Neural progenitor cell (in vitro differentiated cells): Measurements from ENCODE around the gene CNTN3.

Experiments used
- EZH2 ChIP-seq: fragments of 200-600 bp; sonication (generic); IDR thresholded peaks from 2 replicates; pipeline ENCODE4 v1.6.1; 2017; ENCODE audit warnings: antibody characterized with exemption, mild to moderate bottlenecking, moderate library complexity
- EZH2phosphoT487 ChIP-seq: fragments of 200-600 bp; sonication (generic); IDR thresholded peaks from 2 replicates; pipeline ENCODE4 v1.6.1; 2017; ENCODE audit warnings: antibody characterized with exemption
- TF ChIP-seq, protein P1 (sequence below): fragments of 200-600 bp; sonication (generic); IDR thresholded peaks from 2 replicates; pipeline ENCODE4 v1.5.1; 2017; ENCODE audit warnings: antibody characterized with exemption, mild to moderate bottlenecking

DNA sequence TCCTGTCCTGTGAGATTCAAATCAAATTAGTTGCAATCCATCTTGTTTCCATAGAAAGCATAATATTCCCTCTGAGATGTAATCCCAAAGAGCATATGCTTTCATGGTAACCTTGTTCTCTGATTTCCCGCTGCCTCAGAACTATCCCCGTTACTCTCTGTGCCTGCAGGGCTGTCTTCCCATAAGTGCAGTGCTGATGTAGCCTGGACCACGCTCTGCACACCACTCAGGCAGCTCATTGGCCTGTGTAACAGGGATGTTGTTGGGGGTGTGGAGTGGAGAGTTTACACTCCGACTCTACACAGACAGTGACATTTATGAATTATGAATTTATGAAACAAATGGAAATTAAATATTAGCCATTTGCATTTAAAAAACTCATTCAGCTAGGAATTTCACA, 33.6 kb upstream of the CNTN3 start:
- TF ChIP-seq, protein P1, sequence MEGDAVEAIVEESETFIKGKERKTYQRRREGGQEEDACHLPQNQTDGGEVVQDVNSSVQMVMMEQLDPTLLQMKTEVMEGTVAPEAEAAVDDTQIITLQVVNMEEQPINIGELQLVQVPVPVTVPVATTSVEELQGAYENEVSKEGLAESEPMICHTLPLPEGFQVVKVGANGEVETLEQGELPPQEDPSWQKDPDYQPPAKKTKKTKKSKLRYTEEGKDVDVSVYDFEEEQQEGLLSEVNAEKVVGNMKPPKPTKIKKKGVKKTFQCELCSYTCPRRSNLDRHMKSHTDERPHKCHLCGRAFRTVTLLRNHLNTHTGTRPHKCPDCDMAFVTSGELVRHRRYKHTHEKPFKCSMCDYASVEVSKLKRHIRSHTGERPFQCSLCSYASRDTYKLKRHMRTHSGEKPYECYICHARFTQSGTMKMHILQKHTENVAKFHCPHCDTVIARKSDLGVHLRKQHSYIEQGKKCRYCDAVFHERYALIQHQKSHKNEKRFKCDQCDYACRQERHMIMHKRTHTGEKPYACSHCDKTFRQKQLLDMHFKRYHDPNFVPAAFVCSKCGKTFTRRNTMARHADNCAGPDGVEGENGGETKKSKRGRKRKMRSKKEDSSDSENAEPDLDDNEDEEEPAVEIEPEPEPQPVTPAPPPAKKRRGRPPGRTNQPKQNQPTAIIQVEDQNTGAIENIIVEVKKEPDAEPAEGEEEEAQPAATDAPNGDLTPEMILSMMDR = no peak
- TF ChIP-seq EZH2phosphoT487 (no peak), EZH2 (no peak)
